Activated CD4-positive, CD25-positive, alpha-beta regulatory T cell treated with anti-CD3 and anti-CD28 coated beads, Interleukin-2, amount 50 U/mL, for 24 hours (primary cell): ENCODE measurements around the gene TIGD1.
"Not testable (repeated sequence)": the region's sequence is repeated elsewhere in the genome, so short reads cannot be mapped to it uniquely, and the experiment has no call there.

ENCODE experiments used
- ATAC-seq, 2 donors: fragments of 150-1000 bp; cut with Tn5 transposase; one replicate each; pipeline ENCODE4 v1.10.0; 2021; ENCODE audit warnings: mild to moderate bottlenecking in 1 of 2, moderate library complexity in 1 of 2

The TIGD1 gene

DNA sequence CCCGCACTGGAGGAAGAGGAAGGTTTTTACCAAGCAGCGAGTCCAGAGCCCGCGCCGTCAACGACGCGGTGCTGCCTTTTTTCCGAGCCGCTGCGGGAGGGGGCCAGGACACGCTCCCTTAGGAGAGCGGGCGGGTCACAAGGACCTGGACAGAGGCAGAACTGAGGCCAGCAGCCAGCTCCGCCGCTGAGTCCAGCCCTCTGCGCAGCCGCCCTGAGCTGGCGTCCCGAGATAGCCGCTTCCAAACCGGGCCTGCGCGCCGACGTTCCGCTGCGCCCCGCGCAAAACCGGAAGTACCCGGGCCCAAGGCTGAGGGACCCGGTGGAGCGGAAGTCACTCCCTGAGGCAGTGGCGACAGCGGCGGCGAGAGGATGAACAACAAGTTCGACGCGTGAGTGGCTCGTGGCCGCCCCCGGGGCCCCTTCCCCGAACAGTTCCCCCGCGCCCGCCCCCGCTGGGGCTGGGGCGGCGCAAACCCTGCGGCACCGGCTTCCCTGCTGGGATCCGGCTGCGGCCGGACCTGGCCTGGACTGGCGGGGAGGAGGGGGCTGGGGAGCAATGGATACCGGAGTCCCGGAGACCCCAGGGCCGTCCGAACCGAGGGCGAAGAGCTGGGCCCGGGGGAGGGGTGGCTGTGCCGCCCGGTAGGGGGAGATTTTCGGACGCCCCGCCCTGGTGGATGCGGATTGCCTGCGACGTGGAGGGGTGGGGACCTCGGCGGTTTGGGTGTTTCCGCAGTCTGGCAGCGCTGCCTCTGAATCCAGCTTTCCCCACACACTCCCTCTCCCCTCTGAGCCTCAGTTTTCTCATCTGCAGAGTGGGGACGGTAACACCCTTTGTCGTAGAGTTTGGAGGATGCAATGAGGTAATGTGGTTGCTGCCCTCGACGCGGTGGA, at the start of gene TIGD1, which contains the start of gene EIF4E2:
TIGD1 (minus strand) TSS at position 204 of the 896 bp plus-strand sequence. CDS start 675 bp downstream, outside the sequence.
EIF4E2 (plus strand) TSS at position 336 of the 896 bp plus-strand sequence; CDS start at position 372, 36 bp downstream.
- ATAC-seq, result peak; percentile 95 to 96

GRCh38 chr2:232598293-232598692, 47.9 kb upstream of the TIGD1 start:
- no peak for ATAC-seq

DNA sequence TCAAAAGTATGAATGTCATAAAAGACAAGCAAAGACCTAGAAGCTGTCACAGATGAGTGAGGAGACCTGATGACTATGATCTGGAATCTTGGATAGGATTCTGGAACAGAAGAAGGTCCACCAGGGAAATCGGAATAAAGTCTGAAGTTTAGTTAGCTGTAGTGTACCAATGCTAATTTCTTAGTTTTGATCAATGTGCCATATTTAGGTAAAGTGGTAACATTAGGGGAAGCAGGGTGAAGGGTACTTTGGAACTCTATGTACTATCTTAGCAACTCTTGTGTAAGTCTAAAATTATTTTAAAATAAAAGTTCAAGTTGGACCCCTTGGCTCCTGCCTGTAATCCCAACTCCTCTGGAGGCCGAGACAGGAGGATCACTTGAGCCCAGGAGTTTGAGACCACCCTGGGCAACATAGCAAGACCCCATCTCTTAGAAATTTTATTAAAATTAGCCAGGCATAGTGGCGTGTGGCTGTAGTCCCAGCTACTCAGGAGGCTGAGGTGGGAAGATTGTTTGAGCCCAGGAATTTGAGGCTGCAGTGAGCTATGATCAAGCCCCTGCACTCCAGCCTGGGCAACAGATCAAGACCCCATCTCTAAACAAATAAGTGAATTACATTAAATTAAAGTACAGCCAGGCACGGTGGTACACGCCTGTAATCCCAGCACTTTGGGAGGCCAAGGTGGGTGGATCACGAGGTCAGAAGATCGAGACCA, 47.2 kb upstream of the TIGD1 start:
- no peak for ATAC-seq

DNA sequence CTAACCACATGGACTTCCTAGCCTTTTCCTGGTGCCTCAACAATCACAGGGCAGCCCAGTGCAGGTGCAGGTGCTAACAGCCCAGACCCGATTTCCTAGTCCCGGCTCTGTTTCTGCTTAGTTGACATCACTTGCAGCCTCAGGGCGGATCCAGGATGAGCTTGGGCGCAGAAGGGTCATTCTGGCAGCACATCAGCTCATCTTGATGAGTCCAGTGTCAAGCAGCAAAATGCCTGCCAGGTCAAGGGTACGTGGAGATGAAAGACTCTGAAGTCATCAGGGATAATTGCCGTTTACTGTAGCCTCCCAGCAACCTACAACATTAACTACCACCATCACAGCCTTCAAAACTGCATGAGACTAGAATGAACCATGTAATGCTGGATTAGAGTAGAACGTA, 43.6 kb upstream of the TIGD1 start:
- ATAC-seq, result no peak

DNA sequence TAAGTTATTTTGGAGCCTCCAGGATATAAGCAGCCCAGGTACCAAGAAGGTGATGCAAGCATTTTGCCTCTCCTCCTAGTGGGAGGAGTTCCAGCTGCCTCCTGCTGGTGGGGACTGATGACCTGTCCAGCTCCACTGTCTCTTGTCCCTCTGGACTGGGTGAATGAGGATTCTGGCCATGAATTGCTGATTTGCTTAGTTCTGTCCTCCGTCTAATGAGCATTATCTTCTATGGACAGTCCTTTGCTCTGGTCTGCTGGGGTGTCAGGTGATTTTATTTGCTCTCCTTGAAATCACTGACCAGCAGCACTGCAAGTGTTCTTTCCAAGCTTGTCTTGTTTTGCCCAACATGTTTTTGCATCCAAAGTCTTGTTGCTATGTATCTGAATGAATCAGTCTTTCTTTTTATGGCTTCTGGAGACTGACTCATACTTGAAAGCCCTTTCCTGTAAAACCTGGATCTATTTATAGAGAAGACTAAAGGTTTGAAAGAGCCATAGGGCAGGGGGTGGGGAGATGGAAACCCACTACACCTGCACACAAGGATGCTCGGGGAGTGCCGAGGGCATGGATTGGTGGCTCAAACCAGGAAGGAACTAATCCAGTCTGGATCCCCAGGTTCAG, 42.5 kb upstream of the TIGD1 start:
- ATAC-seq, result no peak

DNA sequence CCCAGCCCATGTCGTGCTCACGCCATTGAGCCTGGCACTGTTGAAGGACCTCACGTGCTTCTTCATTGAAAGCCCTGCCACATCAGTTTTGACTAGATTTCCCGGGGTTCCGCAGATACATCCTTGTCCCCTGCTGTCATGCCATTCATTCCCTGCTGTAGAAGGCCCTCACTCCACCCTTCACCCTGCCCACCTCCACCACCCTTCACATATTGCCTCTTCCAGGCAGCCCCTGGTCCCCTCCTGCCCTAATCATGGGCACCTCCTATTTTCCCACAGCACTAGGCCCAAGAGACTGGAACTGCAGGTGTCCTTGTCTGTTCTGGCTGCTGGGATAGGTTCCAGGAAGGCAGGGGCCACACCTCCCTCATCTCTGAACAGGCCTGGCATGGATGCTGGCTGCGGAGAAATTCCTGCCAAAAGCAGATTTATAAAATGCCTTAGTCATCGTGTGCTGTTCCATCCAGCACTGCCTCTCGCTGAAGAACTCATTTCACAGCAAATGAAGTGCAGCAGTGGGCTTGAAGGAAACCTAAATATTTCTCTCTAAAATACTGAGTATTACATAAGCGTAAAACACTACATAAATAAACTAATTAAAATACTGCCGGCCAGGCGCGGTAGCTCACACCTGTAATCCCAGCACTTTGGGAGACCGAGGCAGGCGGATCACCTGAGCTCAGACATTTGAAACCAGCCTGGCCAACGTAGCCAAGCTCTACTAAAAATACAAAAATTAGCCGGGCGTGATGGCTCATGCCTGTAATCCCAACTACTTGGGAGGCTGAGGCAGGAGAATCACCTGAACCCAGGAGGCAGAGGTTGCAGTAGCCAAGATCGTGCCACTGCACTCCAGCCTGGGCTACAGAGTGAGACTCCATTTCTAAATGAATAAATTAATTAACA, 38.6 kb upstream of the TIGD1 start:
- no peak for ATAC-seq

GRCh38 chr2:232588031-232588430, 37.7 kb upstream of the TIGD1 start:
- no peak for ATAC-seq

DNA sequence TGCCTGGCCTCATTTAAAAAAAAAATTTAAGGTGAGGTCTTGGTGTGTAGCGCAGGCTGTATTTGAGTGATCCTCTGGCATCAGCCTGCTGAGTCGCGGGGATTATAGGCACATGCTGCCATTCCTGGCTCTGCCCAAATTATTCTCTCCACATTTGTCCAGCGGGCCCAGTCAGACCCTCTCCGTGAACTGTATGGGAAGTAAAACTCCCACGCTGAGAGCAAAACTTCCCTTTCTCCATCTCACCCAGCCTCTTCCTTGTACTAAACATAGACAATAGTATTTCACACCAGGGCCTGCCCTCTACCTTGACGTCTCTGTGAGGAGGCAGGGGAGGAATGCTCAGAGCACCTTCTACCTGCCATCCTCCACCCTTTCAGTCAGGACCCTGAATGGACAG, 37.2 kb upstream of the TIGD1 start:
- ATAC-seq, result no peak

- ATAC-seq, result no peak
These were observed 36.7 kb upstream of the TIGD1 start for GRCh38 chr2:232586943-232587505.

GRCh38 chr2:232584238-232584637, 33.9 kb upstream of the TIGD1 start:
- no peak for ATAC-seq

DNA sequence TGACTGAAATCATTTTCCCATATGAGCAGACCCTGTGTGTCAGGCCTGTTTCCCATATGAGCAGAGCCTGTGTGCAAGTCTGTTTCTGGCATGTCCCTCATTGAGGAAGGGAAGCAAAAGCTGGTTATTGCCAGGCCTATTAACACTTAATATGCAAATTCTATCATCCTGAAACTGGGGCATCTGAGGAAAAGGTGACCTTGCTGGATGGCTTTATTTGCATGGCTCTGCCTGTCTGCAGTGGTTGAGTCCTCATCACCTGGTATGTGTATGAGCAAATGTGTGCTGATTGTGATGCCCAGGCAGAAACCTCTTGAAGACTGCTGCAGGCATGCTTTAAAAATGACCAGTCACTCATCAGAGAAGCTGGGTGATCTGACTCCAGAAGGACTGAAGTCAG, 31.4 kb upstream of the TIGD1 start:
- ATAC-seq, result no peak

DNA sequence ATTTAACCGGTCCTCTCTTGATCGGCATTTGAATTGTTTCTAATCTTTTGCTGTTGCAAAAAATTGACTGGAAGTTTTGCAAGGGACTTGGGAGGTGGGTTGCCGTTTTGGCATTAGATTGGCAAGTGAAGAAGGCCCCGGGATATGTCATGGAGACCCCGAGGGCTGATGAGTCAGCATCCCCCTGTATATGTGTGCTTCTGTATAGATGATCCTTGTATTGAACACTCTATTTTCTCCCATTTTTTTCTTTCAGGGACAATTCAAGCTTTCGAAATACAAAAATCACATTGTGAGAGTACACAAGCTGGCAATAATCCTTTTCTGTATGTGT, 30.3 kb upstream of the TIGD1 start:
- ATAC-seq, result no peak

GRCh38 chr2:232578626-232579025, 28.3 kb upstream of the TIGD1 start:
- no peak for ATAC-seq

DNA sequence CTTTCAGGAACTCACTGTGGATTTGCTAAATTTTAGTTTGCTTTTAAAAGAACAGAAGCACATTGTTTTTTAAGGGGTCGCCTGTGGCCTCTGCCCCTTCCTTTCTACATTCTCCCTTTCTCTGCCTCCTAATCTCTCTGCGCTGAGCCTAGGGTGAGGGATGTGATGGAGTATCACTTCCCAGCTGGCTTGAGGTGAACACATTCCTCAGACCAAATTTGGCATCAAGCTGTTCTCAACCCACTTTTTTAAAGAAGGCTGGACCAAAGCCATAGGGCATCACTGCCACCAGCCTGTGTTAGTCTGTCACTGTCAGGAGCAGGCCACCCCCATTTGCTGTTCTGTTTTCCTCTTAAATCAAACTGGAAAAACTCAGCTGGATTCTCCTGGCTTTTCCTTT, 27.5 kb upstream of the TIGD1 start:
- ATAC-seq, result no peak

- ATAC-seq, result no peak
These were observed 26.6 kb upstream of the TIGD1 start for GRCh38 chr2:232576995-232577394.

DNA sequence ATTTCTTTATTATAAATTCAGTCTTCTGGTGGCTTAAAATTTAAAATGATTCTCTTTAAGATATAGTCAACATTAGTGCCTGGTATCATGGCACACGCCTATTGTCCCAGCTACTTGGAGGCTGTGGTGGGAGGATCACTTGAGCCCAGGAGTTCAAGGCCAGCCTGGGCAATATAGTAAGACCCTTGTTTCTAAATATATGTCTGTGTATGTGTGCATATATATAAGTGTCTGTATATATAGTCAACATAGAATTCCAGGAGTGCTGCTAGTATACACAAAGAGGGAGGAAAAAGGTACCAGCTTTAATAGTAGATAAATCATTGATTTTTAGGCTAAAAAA, 25.0 kb upstream of the TIGD1 start:
- no peak for ATAC-seq

GRCh38 chr2:232574674-232575403, 24.5 kb upstream of the TIGD1 start:
- ATAC-seq, result no peak

- ATAC-seq, result no peak
These were observed 23.5 kb upstream of the TIGD1 start for GRCh38 chr2:232573771-232574435.

- no peak for ATAC-seq
These were observed 22.7 kb upstream of the TIGD1 start for GRCh38 chr2:232573042-232573441.

- ATAC-seq, result no peak
These were observed 20.7 kb upstream of the TIGD1 start for GRCh38 chr2:232571026-232571474.

GRCh38 chr2:232570481-232570880, 20.1 kb upstream of the TIGD1 start:
- not testable (repeated sequence) for ATAC-seq
